HG03521 (cell line): ENCODE data around the gene RAE1.

Source experiments
- ATAC-seq: cut with Tn5 transposase; IDR thresholded peaks from one replicate; pipeline ENCODE4 v1.9.1; 2021; ENCODE audit warnings: mild to moderate bottlenecking, moderate library complexity; ENCODE audit not compliant: unreplicated experiment

RAE1 gene

GRCh38 chr20:57387463-57387862 lies 36.4 kb downstream of the RAE1 start:
- no peak for ATAC-seq

- ATAC-seq: no peak
Measured at GRCh38 chr20:57387945-57388371, 36.9 kb downstream of the RAE1 start.

- peak; percentile 27 for ATAC-seq
Measured at GRCh38 chr20:57388953-57389694, 38.1 kb downstream of the RAE1 start.

- ATAC-seq: no peak
Measured at GRCh38 chr20:57389695-57390603, 38.9 kb downstream of the RAE1 start.

- peak; percentile 54 for ATAC-seq
Measured at GRCh38 chr20:57390604-57391438, 39.8 kb downstream of the RAE1 start, which contains the start of gene RBM38. RBM38 (plus strand) TSS chr20:57391396; CDS start chr20:57391582, 186 bp downstream.

GRCh38 chr20:57391439-57392301 lies 40.6 kb downstream of the RAE1 start:
- ATAC-seq: peak; percentile 2

- no peak for ATAC-seq
Measured at GRCh38 chr20:57392512-57393271, 41.6 kb downstream of the RAE1 start.

- ATAC-seq: no peak
Measured at GRCh38 chr20:57393321-57394120, 42.5 kb downstream of the RAE1 start.

- no peak for ATAC-seq
Measured at GRCh38 chr20:57394121-57395082, 43.3 kb downstream of the RAE1 start.

GRCh38 chr20:57395111-57395966 lies 44.3 kb downstream of the RAE1 start:
- no peak for ATAC-seq

GRCh38 chr20:57396212-57396983 lies 45.3 kb downstream of the RAE1 start:
- ATAC-seq: no peak

- no peak for ATAC-seq
Measured at GRCh38 chr20:57396984-57397692, 46.1 kb downstream of the RAE1 start.

- ATAC-seq: peak; percentile 3
Measured at GRCh38 chr20:57397693-57398108, 46.6 kb downstream of the RAE1 start.

GRCh38 chr20:57398231-57398821 lies 47.3 kb downstream of the RAE1 start:
- ATAC-seq: peak; percentile 52
